ENCODE data around the gene RUNX1. TPM values are rescaled to one million over a fixed set of nuclear protein-coding genes. Genes with fewer than 3 reads are reported as not detected.
A peak's percentile ranks its signal among the peaks of the same experiment; 100 is the strongest.

RUNX1 gene
- polyA plus RNA-seq, 1 experiment = 20.9 TPM

DNA sequence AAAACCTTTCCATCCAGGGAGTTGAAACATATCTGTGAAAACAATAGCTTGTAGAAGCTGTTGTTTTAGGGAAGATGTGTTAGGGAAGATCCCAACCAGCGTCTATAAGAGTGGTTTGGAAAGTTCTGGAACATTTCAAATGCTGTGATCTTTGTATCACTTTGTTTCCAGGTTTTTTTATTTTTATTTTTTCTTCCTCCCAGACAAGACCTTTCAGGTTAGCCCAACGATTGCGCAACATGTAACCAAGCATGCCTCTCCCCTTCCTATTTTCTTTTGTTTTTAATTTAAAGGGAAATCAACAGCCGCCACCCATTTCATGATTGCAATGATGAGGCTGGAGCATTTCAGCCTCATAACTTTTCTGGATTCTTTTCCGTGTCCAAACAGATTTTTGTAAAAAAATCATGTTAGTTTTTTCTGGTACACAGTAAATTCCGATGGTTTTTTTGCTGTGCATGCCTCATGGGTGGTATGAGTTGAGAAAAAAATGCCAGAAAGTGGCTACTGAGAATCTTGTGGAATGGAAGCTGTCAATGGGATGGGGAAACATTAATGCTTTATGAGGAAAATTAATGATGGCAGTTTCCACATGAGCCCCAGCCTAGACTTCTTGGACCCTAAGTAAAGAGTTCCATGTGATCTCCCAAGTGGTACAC lies 109.3 kb downstream of the RUNX1 start:
- no peak overlapping the region for H3K4me3 ChIP-seq (ENCODE audit: low read depth, low read length)
- DNase-seq (ENCODE audit: low read depth, low spot score) = no peak
- TF ChIP-seq CTCF (IDR thresholded peaks at IDR 0.05; ENCODE audit: low read depth, low read length) = no peak
- POLR2A ChIA-PET = no interaction called here
- no peaks in the 10 kb centered on the region for H3K27me3 ChIP-seq (ENCODE audit: control insufficient read depth, insufficient read depth, low read length)
- no peaks in the 10 kb centered on the region for H3K9me3 ChIP-seq (ENCODE audit: control insufficient read depth, insufficient read depth, low read length)
- H3K27ac ChIP-seq (ENCODE audit: low read depth, low read length) = no peak overlapping the region
- CTCF ChIA-PET = no interaction called here

GRCh38 chr21:34938089-34938764 lies 110.9 kb downstream of the RUNX1 start:
- Histone ChIP-seq H3K27ac (ENCODE audit: low read depth, low read length) (no peak overlapping the region), H3K9me3 (ENCODE audit: control insufficient read depth, insufficient read depth, low read length) (no peaks in the 10 kb centered on the region), H3K4me3 (ENCODE audit: low read depth, low read length) (no peak overlapping the region), H3K27me3 (ENCODE audit: control insufficient read depth, insufficient read depth, low read length) (no peaks in the 10 kb centered on the region)
- POLR2A ChIA-PET = no interaction called here
- DNase-seq (ENCODE audit: low read depth, low spot score) = no peak
- CTCF ChIA-PET = no interaction called here
- TF ChIP-seq CTCF (IDR thresholded peaks at IDR 0.05; ENCODE audit: low read depth, low read length) = no peak

GRCh38 chr21:34936883-34937563 lies 112.1 kb downstream of the RUNX1 start:
- no peak overlapping the region for H3K27ac ChIP-seq (ENCODE audit: low read depth, low read length)
- no peak for TF ChIP-seq CTCF (IDR thresholded peaks at IDR 0.05; ENCODE audit: low read depth, low read length)
- H3K27me3 ChIP-seq (ENCODE audit: control insufficient read depth, insufficient read depth, low read length) = no peaks in the 10 kb centered on the region
- H3K4me3 ChIP-seq (ENCODE audit: low read depth, low read length) = no peak overlapping the region
- CTCF ChIA-PET = interaction anchor here (0.6 kb wide), 1 partner anchor 527 kb away, joined by 4 read pairs; no protein-coding TSS in a partner anchor
- POLR2A ChIA-PET = interaction anchor here (0.5 kb wide), 1 partner anchor 1052 kb away, joined by 3 read pairs; no protein-coding TSS in a partner anchor
- no peaks in the 10 kb centered on the region for H3K9me3 ChIP-seq (ENCODE audit: control insufficient read depth, insufficient read depth, low read length)
- DNase-seq (ENCODE audit: low read depth, low spot score) = no peak

- H3K27ac ChIP-seq (ENCODE audit: low read depth, low read length) = no peak overlapping the region
- no peak for TF ChIP-seq CTCF (IDR thresholded peaks at IDR 0.05; ENCODE audit: low read depth, low read length)
- no peaks in the 10 kb centered on the region for H3K9me3 ChIP-seq (ENCODE audit: control insufficient read depth, insufficient read depth, low read length)
- POLR2A ChIA-PET = interaction anchor here (0.5 to 1.0 kb wide), 5 partner anchors 21 to 1052 kb away, joined by 3 to 5 read pairs (median 3); no protein-coding TSS in a partner anchor
- CTCF ChIA-PET = no interaction called here
- H3K4me3 ChIP-seq (ENCODE audit: low read depth, low read length) = peak overlapping the region; percentile 10; the same call in 1 of the 2 replicates
- no peaks in the 10 kb centered on the region for H3K27me3 ChIP-seq (ENCODE audit: control insufficient read depth, insufficient read depth, low read length)
- DNase-seq (ENCODE audit: low read depth, low spot score) = no peak
These were observed 112.7 kb downstream of the RUNX1 start for GRCh38 chr21:34936371-34936789.

Data from AG04450 (cell line).